Lung microvascular endothelial cell (primary cell): ENCODE data around the gene POU5F1. TPM values are rescaled to one million over a fixed set of nuclear protein-coding genes. Genes with fewer than 3 reads are reported as not detected.
"Not testable (repeated sequence)": the region's sequence is repeated elsewhere in the genome, so short reads cannot be mapped to it uniquely, and the experiment has no call there.

ENCODE experiments used
- DNase-seq, 2 donors: peaks; one replicate each; pipeline versions ENCODE4 v3.0.0 to v3.0.0-alpha.2; 2010; ENCODE audit warnings: low read depth in 2 of 2
- total RNA-seq: library from RNA; depleted of rRNA; stranded (reverse); fragments of >200 nt; gene quantifications from 2 replicates; pipeline ENCODE4 v1.2.1, GENCODE V29; 2014

POU5F1 gene
- total RNA-seq, 1 donor from 2014 or later = not detected

GRCh38 chr6:31192431-31193105 lies 22.1 kb upstream of the POU5F1 start:
- DNase-seq = peak; percentile 76 to 88

DNA sequence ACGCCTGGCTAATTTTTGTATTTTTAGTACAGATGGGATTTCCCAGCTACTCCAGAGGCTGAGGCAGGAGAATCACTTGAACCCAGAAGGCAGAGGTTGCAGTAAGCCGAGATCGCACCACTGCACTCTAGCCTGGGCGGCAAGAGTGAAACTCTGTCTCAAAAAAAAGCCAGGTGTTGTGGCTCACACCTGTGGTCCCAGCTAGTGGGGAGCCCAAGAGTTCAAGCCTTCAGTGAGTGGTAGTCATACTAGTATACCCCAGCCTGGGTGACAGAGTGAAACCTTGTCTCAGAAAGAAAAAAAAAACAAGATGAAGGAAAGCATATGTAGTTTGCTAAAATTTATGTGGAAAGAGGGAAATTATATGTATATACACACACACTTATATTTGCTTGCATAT lies 20.0 kb upstream of the POU5F1 start:
- no peak for DNase-seq

DNA sequence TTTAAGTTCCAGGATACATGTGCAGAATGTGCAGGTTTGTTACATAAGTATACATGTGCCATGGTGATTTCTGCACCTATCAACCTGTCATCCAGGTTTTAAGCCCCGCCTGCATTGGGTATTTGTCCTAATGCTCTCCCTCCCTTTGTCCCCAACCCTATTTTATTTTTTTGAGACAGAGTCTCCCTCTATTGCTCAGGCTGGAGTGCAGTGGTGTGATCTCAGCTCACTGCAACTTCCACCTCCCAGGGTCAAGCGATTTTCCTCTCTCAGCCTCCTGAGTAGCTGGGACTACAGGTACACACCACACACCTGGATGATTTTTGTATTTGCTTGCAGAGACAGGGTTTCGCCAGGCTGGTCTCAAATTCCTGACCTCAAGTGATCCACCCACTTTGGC lies 18.7 kb upstream of the POU5F1 start:
- DNase-seq = not testable (repeated sequence)

GRCh38 chr6:31187780-31188194 lies 17.3 kb upstream of the POU5F1 start:
- no peak for DNase-seq

GRCh38 chr6:31186052-31186734 lies 15.7 kb upstream of the POU5F1 start:
- no peak for DNase-seq

- DNase-seq = not testable (repeated sequence)
Measured at GRCh38 chr6:31185695-31186051, 15.2 kb upstream of the POU5F1 start.

- not testable (repeated sequence) for DNase-seq
Measured at GRCh38 chr6:31183859-31184258, 13.4 kb upstream of the POU5F1 start.

DNA sequence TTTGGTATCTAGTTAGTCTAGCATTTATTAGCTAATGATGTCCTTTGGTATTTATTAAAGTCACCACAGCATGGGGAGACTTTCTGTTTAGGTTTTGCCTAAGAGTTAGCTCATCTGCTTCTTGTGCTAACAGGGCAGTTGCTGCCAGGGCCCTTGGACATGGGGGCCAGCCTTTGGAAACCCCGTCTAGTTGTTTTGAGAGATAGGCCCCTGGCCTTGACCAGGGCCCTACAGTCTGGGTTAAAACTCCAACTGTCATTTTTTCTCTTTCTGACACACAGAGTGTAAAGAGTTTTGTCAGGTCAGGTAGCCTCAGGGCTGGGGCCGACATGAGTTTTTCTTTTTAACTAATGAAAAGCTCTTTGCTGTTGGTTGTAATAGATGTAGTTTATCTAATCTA lies 12.8 kb upstream of the POU5F1 start:
- not testable (repeated sequence) for DNase-seq

- peak; percentile 44 to 69 for DNase-seq
Measured at GRCh38 chr6:31180500-31180899, 10.0 kb upstream of the POU5F1 start.

GRCh38 chr6:31179896-31180295 lies 9.4 kb upstream of the POU5F1 start:
- DNase-seq = no peak

- DNase-seq = no peak
Measured at GRCh38 chr6:31179042-31179386, 8.5 kb upstream of the POU5F1 start.

- DNase-seq = peak; percentile 19 to 39
Measured at GRCh38 chr6:31178143-31179041, 7.9 kb upstream of the POU5F1 start.

DNA sequence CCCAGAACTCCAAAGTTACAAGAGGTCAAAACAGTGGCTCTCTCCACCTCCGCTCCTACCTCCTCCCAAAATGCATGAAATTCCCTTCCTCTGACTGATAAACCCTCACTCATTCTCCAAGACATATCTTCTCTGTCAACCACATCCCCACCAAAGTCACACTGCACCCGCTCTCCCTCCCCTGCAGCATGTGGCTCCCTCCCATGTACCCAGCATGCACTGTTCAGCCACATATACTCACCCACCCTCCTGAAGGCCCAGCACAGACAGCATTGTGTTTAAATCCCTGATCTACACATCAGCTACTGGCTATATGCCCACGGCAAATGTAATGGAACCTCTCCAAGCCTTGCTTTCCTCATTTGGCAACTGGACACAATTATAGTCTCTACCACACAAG lies 5.5 kb upstream of the POU5F1 start:
- peak in 1 of 2 donors; percentile 57 for DNase-seq

- no peak for DNase-seq
Measured at GRCh38 chr6:31174378-31174777, 3.9 kb upstream of the POU5F1 start.

DNA sequence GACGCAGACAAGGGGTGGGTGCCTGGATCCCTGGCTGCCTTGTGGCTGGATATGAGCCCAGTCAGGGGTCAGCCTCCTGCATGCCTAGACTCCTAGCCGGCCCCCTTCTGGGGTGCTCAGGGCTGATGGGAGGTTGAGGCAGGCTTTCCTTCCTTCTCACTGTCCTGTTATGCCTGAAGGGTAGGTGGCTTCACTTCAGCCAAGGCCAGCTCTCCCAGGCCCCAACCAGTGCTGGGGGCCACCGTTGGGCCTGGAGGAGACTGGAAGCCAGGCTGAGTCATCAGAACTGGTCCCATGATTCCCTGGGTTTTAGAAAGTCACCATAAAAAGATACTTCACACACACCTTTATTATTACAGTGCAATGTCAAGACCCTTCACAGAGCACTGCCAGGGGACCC lies 2.9 kb upstream of the POU5F1 start:
- no peak for DNase-seq

GRCh38 chr6:31172973-31173384 lies 2.5 kb upstream of the POU5F1 start:
- no peak for DNase-seq

GRCh38 chr6:31171931-31172905 lies 1.7 kb upstream of the POU5F1 start:
- no peak for DNase-seq

DNA sequence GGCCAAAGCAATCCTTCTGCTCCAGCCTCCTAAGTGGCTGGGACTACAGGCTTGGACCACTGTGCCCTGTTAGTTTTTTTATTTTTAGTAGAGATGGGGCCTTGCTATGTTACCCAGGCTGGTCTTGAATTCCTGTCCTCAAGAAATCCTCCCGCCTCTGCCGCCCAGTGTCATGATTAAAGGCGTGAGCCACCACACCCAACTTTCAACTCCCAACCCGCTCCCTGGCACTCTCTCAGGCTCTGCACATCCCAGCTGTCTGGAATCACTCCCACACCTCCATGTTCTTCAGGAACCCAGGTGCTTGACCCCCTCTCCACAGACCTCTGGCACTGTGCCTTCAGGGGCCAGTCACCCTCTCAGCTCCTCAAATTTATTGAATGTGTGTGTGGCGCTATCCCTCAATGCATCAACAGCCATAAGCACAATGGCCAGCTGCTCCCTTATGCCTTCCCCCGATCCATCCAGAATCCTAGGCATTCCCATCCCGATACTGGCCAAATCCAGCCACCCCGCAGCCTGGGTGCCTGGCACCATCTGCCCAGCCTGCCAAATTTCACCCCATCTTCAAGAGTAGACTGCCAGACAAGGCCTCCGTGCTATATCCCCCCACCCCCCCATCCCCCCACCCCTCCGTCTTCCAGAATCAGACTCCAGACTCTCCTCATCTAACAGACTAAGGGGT lies 647 bp upstream of the POU5F1 start:
- no peak for DNase-seq

GRCh38 chr6:31169858-31170599 lies 453 bp downstream of the POU5F1 start:
- not testable (repeated sequence) for DNase-seq
